GM12878 (cell line): Measurements from ENCODE around the gene AFAP1L2.

Experiments used
- CBX5 ChIP-seq: sonication (generic); IDR thresholded peaks from 2 replicates; pipeline ENCODE4 v1.6.1; 2016; ENCODE audit warnings: low read depth, moderate library complexity, mild to moderate bottlenecking, inconsistent platforms
- CTCF ChIP-seq, 3 experiments: IDR thresholded peaks in 2 of 3; conservative IDR thresholded peaks in 1 of 3; 2 replicates each; pipeline ENCODE4 v1.5.1; 2011; ENCODE audit warnings: low read depth in 3 of 3, low read length in 3 of 3, mild to moderate bottlenecking in 3 of 3, control low read depth in 2 of 3, moderate library complexity in 2 of 3, inconsistent platforms in 1 of 3, mixed read lengths in 1 of 3; ENCODE audit not compliant: control insufficient read depth in 2 of 3, insufficient read depth in 1 of 3; ENCODE audit errors: extremely low read depth in 1 of 3
- EP300 ChIP-seq, 2 experiments: fragments of 150-350 bp in 1 of 2; IDR thresholded peaks; 2 replicates each; pipeline ENCODE4 v1.6.1; 2011 to 2012; ENCODE audit warnings: low read depth in 2 of 2, low read length in 2 of 2, borderline replicate concordance in 1 of 2, improper control_type of control experiment in 1 of 2, inconsistent platforms in 1 of 2; ENCODE audit not compliant: control insufficient read depth in 1 of 2
- EZH2 ChIP-seq: IDR thresholded peaks from 2 replicates; pipeline ENCODE4 v1.6.1; 2012; ENCODE audit warnings: low read depth, mild to moderate bottlenecking, control low read depth, inconsistent platforms, low read length, borderline replicate concordance; ENCODE audit not compliant: control insufficient read depth
- FOS ChIP-seq: IDR thresholded peaks from 3 replicates; pipeline ENCODE4 v1.6.1; 2011; ENCODE audit warnings: borderline replicate concordance; ENCODE audit not compliant: insufficient read length; ENCODE audit errors: extremely low read depth
- FOXM1 ChIP-seq: IDR thresholded peaks from 2 replicates; pipeline ENCODE4 v1.6.1; 2012; ENCODE audit warnings: low read depth, mild to moderate bottlenecking, inconsistent platforms, low read length, moderate library complexity
- JUND ChIP-seq: IDR thresholded peaks from 2 replicates; pipeline ENCODE4 v1.6.1; 2012; ENCODE audit warnings: low read depth, mild to moderate bottlenecking, low read length, improper control_type of control experiment, moderate library complexity
- KDM1A ChIP-seq: fragments of 200-600 bp; sonication (generic); IDR thresholded peaks from 2 replicates; pipeline ENCODE4 v1.6.1; 2016; ENCODE audit warnings: borderline replicate concordance
- POU2F2 ChIP-seq: IDR thresholded peaks from 3 replicates; pipeline ENCODE4 v1.6.1; 2011; ENCODE audit warnings: low read depth, mild to moderate bottlenecking, low read length, borderline replicate concordance
- RAD21 ChIP-seq: IDR thresholded peaks from 2 replicates; pipeline ENCODE4 v1.6.1; 2011; ENCODE audit warnings: mild to moderate bottlenecking, low read depth, low read length, moderate library complexity; ENCODE audit not compliant: insufficient read depth
- REST ChIP-seq: IDR thresholded peaks from 2 replicates; pipeline ENCODE4 v1.6.1; 2012; ENCODE audit warnings: mild to moderate bottlenecking, low read depth, low read length
- USF2 ChIP-seq: IDR thresholded peaks from 2 replicates; pipeline ENCODE4 v1.6.1; 2011; ENCODE audit warnings: low read depth, low read length, improper control_type of control experiment, borderline replicate concordance
- YY1 ChIP-seq: IDR thresholded peaks from 2 replicates; pipeline ENCODE4 v1.6.1; 2011; ENCODE audit warnings: low read depth, mild to moderate bottlenecking, low read length

DNA sequence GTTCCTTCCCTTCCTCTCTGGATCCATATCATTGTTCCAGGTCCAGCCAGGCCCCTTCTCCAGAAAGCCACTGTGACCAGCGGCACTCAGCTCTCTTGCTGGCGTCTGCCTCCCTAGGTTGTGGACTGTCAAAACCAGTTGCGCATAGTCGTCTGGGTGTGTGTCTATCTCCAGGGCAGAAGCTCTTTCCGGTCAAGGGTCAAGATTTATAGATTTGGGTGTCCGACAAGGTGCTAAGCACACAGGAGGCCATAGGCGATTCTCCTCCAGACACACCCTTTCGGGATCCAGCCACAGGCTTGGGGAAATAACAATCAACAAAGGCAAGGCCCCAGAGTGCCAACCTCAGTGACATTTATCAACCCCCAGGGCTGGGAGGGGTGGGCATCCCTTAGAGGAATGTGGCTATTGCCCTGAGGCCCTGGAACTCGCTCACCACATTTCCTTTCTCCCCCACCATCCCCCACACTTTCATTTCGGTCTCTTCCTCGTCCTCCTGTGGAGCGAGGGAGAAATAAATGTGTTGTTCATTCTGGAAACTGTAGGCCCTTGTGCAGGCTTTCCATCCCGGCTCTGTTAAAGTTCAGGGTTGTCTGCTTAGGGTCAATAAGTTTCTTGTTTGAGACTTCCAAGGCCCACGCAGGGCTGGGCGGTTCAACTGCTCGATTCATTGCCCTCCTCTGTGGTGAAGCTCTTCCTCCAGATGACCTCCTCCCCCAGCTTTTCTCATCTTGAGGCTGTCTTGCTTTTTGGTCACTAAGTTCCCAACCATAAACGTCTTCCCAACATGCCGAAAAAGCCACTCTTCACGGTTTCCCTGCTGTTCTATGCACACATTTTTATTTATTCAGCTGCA lies 57.9 kb downstream of the AFAP1L2 start:
- no peak for TF ChIP-seq YY1
- TF ChIP-seq CBX5 = no peak
- no peak for TF ChIP-seq USF2
- TF ChIP-seq REST = no peak
- no peak for TF ChIP-seq FOXM1
- TF ChIP-seq EP300 (IDR thresholded peaks at IDR 0.05; ENCODE audit: borderline replicate concordance in 1 of 2, control insufficient read depth in 1 of 2, low read depth in 2 of 2, low read length in 2 of 2) = no peak
- TF ChIP-seq EZH2 = no peak
- TF ChIP-seq CTCF (IDR thresholded peaks at IDR 0.05 in 2 of 3, conservative IDR thresholded peaks at IDR 0.05 in 1 of 3; ENCODE audit: control insufficient read depth in 2 of 3, extremely low read depth in 1 of 3, insufficient read depth in 1 of 3, low read depth in 3 of 3, low read length in 3 of 3) = no peak
- TF ChIP-seq RAD21 = no peak
- TF ChIP-seq POU2F2 = no peak
- TF ChIP-seq KDM1A = no peak
- no peak for TF ChIP-seq JUND
- TF ChIP-seq FOS = no peak
